HL-60 (cell line): ENCODE data around the gene LPIN1.
"Not testable (repeated sequence)": the region's sequence is repeated elsewhere in the genome, so short reads cannot be mapped to it uniquely, and the experiment has no call there.

Experiments used
- DNase-seq, 2 experiments: peaks; one replicate each; pipeline ENCODE4 v3.0.0-alpha.2; 2010 to 2020; ENCODE audit warnings: low read depth in 1 of 2, low spot score in 1 of 2
- H3K27ac ChIP-seq: fragments of 250-450 bp; sonication (Bioruptor Pico); replicated peaks from 2 replicates; pipeline ENCODE4 v1.5.1; 2020; ENCODE audit warnings: mild to moderate bottlenecking, moderate library complexity
- H3K27me3 ChIP-seq: fragments of 250-450 bp; sonication (Bioruptor Pico); 2 replicates; pipeline ENCODE4 v1.5.1; 2021; ENCODE audit warnings: mild to moderate bottlenecking, moderate library complexity; ENCODE audit not compliant: insufficient read depth, poor library complexity, severe bottlenecking
- H3K4me3 ChIP-seq: replicated peaks from 2 replicates; pipeline ENCODE4 v1.5.1; 2011; ENCODE audit warnings: mild to moderate bottlenecking, control low read depth, low read length; ENCODE audit not compliant: insufficient read depth
- CTCF ChIP-seq: IDR thresholded peaks from one replicate; pipeline ENCODE4 v1.5.1; 2011; ENCODE audit warnings: low read length, control low read depth, inconsistent platforms; ENCODE audit not compliant: insufficient read depth
- GABPA ChIP-seq: IDR thresholded peaks from 2 replicates; pipeline ENCODE4 v1.6.1; 2012; ENCODE audit warnings: low read depth
- POLR2AphosphoS5 ChIP-seq: IDR thresholded peaks from 2 replicates; pipeline ENCODE4 v1.6.1; 2012; ENCODE audit warnings: low read depth
- REST ChIP-seq: IDR thresholded peaks from 2 replicates; pipeline ENCODE4 v1.6.1; 2012; ENCODE audit warnings: low read depth; ENCODE audit not compliant: insufficient replicate concordance
- SPI1 ChIP-seq: IDR thresholded peaks from 2 replicates; pipeline ENCODE4 v1.6.1; 2012; ENCODE audit warnings: low read depth, mild to moderate bottlenecking, borderline replicate concordance

The LPIN1 gene

GRCh38 chr2:11821705-11822104 lies 75.3 kb downstream of the LPIN1 start:
- no peak overlapping the region for H3K27ac ChIP-seq
- no peak for DNase-seq
- no peaks in the 10 kb centered on the region for H3K27me3 ChIP-seq
- TF ChIP-seq CTCF (no peak), SPI1 (no peak)
- no peak overlapping the region for H3K4me3 ChIP-seq

GRCh38 chr2:11822359-11822745 lies 75.9 kb downstream of the LPIN1 start:
- H3K27me3 ChIP-seq, H3K27ac ChIP-seq, H3K4me3 ChIP-seq, DNase-seq: not testable (repeated sequence)

- Histone ChIP-seq H3K27me3 (no peaks in the 10 kb centered on the region), H3K27ac (no peak overlapping the region), H3K4me3 (no peak overlapping the region)
- TF ChIP-seq CTCF: no peak
- TF ChIP-seq GABPA: no peak
- TF ChIP-seq POLR2AphosphoS5: no peak
- TF ChIP-seq SPI1: no peak
- no peak for TF ChIP-seq REST
- DNase-seq: no peak
Measured at GRCh38 chr2:11822746-11823451, 76.5 kb downstream of the LPIN1 start.

GRCh38 chr2:11824901-11825828 lies 78.7 kb downstream of the LPIN1 start:
- H3K27ac ChIP-seq: no peak overlapping the region
- H3K4me3 ChIP-seq: no peak overlapping the region
- DNase-seq: no peak
- H3K27me3 ChIP-seq: no peaks in the 10 kb centered on the region
- TF ChIP-seq REST: no peak
- TF ChIP-seq CTCF: no peak
- TF ChIP-seq GABPA: no peak
- TF ChIP-seq POLR2AphosphoS5: no peak
- no peak for TF ChIP-seq SPI1
